Liver (tissue), 3 donors: ENCODE measurements around the gene NABP2.

Source experiments
- EGR1 ChIP-seq, 2 donors: IDR thresholded peaks; 2 replicates each; pipeline ENCODE4 v1.6.1; 2016 to 2018; ENCODE audit warnings: antibody characterized with exemption in 2 of 2, low read depth in 2 of 2
- FOXA2 ChIP-seq: IDR thresholded peaks from 2 replicates; pipeline ENCODE4 v1.6.1; 2016; ENCODE audit warnings: antibody characterized with exemption
- GABPA ChIP-seq, 2 donors: IDR thresholded peaks in 1 of 2; conservative IDR thresholded peaks in 1 of 2; 2 replicates each; pipeline ENCODE4 v1.6.1; 2016; ENCODE audit warnings: antibody characterized with exemption in 2 of 2, mild to moderate bottlenecking in 1 of 2, moderate library complexity in 1 of 2
- JUND ChIP-seq, 2 donors: IDR thresholded peaks; 2 replicates each; pipeline ENCODE4 v1.6.1; 2016; ENCODE audit warnings: antibody characterized with exemption in 2 of 2
- NR2F2 ChIP-seq: IDR thresholded peaks from 2 replicates; pipeline ENCODE4 v1.6.1; 2016; ENCODE audit warnings: antibody characterized with exemption
- RAD21 ChIP-seq, 2 donors: IDR thresholded peaks; 2 replicates each; pipeline ENCODE4 v1.6.1; 2016; ENCODE audit warnings: antibody characterized with exemption in 2 of 2, mild to moderate bottlenecking in 2 of 2
- TAF1 ChIP-seq: conservative IDR thresholded peaks from 2 replicates; pipeline ENCODE4 v1.6.1; 2016; ENCODE audit warnings: antibody characterized with exemption, mild to moderate bottlenecking
- TF ChIP-seq, protein P1 (sequence below): fragments of 150-350 bp; IDR thresholded peaks from 2 replicates; pipeline ENCODE4 v1.5.1; 2017; ENCODE audit warnings: improper control_type of control experiment, low read depth, low read length; ENCODE audit not compliant: missing input control
- TF ChIP-seq, protein P2 (sequence below): IDR thresholded peaks from 2 replicates; pipeline ENCODE4 v1.6.1; 2016; ENCODE audit warnings: antibody characterized with exemption
- TF ChIP-seq, protein P3 (sequence below): IDR thresholded peaks from 2 replicates; pipeline ENCODE4 v1.6.1; 2016; ENCODE audit warnings: antibody characterized with exemption
- donor health status: healthy.
- donor health status: healthy.

DNA sequence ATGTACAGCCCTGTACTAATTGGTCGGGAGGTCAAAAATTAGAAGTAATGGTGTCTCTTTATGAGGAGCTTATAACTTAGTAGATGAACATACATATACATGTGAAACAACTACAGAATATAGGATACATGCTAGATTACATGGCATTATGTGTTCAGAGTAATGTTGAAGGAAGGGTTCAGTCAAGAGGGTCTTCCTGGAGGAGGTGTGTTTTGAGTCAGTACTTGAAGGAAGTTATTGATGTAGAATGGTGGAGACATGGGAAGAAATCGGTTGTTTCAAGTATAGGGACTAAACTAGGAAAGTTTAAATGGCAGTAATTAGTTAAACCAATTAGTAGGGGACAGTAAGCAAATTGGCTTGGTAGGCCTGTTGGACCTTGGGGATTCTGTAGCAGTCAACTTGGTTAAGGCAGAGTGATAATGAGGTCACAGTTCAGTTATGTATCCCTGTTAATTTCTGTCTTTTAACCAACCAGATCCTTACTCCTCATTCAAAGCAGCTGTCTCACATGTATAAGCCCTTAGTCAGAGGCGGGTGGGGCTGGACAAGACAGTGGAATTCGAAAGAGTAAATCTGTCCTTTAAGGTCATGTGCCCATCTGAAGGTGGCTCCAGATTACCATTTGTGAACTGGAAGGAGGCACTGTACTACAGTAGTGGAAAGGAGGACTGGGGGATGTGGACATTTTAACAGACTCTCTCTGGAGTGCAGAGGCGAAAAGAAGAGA, 37.5 kb downstream of the NABP2 start:
- TF ChIP-seq, protein P1, sequence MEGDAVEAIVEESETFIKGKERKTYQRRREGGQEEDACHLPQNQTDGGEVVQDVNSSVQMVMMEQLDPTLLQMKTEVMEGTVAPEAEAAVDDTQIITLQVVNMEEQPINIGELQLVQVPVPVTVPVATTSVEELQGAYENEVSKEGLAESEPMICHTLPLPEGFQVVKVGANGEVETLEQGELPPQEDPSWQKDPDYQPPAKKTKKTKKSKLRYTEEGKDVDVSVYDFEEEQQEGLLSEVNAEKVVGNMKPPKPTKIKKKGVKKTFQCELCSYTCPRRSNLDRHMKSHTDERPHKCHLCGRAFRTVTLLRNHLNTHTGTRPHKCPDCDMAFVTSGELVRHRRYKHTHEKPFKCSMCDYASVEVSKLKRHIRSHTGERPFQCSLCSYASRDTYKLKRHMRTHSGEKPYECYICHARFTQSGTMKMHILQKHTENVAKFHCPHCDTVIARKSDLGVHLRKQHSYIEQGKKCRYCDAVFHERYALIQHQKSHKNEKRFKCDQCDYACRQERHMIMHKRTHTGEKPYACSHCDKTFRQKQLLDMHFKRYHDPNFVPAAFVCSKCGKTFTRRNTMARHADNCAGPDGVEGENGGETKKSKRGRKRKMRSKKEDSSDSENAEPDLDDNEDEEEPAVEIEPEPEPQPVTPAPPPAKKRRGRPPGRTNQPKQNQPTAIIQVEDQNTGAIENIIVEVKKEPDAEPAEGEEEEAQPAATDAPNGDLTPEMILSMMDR = no peak
- TF ChIP-seq, protein P2, sequence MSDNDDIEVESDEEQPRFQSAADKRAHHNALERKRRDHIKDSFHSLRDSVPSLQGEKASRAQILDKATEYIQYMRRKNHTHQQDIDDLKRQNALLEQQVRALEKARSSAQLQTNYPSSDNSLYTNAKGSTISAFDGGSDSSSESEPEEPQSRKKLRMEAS = no peak
- TF ChIP-seq EGR1 (IDR thresholded peaks at IDR 0.05; ENCODE audit: low read depth in 2 of 2) (no peak), RAD21 (IDR thresholded peaks at IDR 0.05) (no peak), FOXA2 (no peak), GABPA (IDR thresholded peaks at IDR 0.05 in 1 of 2, conservative IDR thresholded peaks at IDR 0.05 in 1 of 2) (no peak), TAF1 (no peak), NR2F2 (no peak), JUND (IDR thresholded peaks at IDR 0.05) (no peak)
- TF ChIP-seq, protein P3, sequence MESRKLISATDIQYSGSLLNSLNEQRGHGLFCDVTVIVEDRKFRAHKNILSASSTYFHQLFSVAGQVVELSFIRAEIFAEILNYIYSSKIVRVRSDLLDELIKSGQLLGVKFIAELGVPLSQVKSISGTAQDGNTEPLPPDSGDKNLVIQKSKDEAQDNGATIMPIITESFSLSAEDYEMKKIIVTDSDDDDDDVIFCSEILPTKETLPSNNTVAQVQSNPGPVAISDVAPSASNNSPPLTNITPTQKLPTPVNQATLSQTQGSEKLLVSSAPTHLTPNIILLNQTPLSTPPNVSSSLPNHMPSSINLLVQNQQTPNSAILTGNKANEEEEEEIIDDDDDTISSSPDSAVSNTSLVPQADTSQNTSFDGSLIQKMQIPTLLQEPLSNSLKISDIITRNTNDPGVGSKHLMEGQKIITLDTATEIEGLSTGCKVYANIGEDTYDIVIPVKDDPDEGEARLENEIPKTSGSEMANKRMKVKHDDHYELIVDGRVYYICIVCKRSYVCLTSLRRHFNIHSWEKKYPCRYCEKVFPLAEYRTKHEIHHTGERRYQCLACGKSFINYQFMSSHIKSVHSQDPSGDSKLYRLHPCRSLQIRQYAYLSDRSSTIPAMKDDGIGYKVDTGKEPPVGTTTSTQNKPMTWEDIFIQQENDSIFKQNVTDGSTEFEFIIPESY = no peak
